GM18870 (cell line): Measurements from ENCODE around the gene UTS2R.
"Not testable (repeated sequence)": the region's sequence is repeated elsewhere in the genome, so short reads cannot be mapped to it uniquely, and the experiment has no call there.

ENCODE experiments used
- ATAC-seq: cut with Tn5 transposase; IDR thresholded peaks from one replicate; pipeline ENCODE4 v1.9.1; 2021; ENCODE audit warnings: moderate library complexity; ENCODE audit not compliant: unreplicated experiment

The UTS2R gene

DNA sequence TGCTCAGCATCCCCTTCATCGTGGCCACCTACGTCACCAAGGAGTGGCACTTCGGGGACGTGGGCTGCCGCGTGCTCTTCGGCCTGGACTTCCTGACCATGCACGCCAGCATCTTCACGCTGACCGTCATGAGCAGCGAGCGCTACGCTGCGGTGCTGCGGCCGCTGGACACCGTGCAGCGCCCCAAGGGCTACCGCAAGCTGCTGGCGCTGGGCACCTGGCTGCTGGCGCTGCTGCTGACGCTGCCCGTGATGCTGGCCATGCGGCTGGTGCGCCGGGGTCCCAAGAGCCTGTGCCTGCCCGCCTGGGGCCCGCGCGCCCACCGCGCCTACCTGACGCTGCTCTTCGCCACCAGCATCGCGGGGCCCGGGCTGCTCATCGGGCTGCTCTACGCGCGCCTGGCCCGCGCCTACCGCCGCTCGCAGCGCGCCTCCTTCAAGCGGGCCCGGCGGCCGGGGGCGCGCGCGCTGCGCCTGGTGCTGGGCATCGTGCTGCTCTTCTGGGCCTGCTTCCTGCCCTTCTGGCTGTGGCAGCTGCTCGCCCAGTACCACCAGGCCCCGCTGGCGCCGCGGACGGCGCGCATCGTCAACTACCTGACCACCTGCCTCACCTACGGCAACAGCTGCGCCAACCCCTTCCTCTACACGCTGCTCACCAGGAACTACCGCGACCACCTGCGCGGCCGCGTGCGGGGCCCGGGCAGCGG, 3.2 kb downstream of the UTS2R start:
- no peak for ATAC-seq

DNA sequence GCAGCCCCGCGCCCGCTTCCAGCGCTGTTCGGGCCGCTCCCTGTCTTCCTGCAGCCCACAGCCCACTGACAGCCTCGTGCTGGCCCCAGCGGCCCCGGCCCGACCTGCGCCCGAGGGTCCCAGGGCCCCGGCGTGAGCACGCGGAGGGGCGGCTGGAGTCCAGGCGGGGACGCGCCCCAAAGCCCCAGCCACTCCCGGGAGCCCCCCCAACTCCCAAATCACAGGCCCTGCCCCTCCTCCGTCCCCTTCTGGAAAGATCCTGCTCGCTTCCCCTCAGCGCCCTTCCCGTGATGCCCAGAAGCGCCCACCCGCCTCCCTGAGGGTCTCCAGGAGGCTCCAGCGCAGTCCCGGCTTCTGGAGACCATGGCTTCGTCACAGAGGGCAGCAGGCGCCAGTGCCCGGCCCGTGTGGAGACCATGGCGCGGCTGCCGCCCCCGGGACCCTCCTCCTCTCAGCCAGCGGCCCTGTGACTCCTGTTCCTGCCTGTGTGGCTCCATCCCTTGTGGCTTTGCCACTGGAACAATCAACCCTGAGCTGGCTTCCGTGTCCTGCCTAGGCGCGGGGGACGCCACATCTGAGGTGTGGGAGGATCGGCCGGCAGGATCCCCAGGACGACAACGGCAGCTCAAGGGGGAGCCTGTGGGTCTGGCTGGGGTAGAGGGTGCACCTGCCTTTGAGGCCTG, 3.9 kb downstream of the UTS2R start:
- ATAC-seq = no peak

DNA sequence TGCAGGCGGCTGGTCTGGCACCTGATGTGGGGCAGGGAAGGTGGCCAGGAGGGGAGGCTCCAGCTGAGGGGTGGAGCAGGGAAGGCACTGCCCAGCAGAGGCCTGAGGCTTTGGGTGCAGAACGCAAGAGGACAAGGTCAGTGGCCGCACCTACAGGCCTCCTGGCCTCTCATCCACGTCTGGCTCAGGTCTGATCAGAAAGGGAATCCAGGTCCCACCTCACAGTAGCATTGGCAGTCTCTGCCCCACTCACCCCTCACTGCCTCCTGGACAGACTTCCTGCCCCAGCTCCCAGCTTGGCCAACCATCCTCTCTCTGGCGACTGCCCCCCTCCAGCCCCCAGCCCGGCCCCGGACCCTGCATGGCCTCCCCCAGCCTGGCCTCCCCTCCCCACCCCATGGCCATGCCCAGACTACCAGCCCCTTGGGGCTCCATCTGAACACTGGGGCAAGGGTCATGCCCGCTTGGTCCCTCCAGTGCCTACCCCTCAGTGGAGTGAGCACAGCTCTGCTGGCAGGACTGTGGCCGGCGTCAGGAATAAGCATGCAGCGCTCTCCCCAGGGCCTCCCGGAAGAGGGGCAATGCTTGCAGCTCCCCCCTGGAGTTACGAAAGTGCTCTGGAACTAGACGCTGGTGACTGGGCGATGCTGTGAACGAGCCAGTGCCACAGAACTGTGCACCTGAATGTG, 4.6 kb downstream of the UTS2R start:
- no peak for ATAC-seq

DNA sequence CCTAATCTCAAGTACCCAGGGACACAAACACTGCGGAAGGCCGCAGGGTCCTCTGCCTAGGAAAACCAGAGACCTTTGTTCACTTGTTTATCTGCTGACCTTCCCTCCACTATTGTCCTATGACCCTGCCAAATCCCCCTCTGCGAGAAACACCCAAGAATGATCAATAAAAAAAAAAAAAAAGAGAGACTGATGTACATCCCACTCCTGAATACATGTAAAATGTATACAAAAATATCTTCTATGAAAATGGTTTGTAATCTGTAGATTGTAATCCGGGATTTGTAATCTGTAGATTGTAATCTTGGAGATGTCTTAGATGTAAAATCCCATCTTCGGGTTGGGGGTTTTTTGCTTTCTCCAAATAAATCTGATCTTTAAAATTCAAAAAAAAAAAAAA, 5.7 kb downstream of the UTS2R start:
- ATAC-seq = not testable (repeated sequence)

DNA sequence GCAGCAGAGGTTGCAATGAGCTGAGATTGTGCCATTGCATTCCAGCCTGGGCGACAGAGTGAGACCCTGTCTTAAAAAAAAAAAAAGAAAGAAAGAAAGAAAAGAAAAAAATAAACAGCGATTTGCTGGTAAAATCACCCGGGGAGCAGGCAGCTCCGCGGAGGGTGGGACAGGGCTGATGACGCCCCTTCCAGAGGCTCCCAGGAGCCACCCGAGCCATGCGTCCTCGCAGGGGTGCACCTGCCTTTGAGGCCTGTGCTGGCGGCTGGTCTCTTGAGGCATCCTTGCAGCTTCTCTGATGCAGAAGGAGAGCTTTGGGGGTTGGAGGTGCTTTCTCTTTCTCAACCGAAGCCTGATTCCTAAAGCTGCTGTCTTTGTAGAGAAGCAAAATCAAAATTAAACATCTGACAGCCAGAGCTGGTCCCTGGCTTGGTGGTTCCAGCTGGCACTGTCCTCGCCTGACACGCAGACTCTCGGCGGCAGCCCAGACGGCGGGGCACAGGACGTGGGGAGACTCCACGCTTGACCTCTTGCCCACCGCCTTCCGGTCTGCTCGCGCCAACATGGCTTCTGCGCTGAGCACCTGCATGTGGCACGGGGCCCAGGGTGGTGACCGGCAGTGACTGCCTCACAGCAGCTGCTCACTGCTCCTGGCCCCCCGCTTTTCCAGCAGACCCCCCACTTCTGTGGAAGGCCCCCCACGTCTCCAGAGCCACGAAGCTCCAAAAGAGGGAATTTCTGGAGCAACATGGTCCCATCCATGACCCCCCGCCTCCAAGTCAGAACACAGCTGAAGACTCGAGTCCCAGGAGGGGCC, 6.6 kb downstream of the UTS2R start:
- ATAC-seq = no peak

DNA sequence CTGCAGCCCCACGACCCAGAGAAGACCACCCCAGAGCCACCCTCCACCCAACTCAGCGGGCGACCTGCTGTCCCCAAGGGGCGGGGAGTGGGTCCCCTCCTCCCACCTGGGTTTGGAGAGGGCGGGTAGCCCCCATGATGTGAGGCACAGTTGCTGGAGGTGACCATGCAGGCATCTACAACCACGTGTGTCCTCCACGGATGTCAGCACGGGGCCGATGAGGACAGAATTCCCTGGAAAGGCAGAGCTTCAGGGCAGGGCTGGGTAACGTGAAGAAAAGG, 7.1 kb downstream of the UTS2R start:
- no peak for ATAC-seq

DNA sequence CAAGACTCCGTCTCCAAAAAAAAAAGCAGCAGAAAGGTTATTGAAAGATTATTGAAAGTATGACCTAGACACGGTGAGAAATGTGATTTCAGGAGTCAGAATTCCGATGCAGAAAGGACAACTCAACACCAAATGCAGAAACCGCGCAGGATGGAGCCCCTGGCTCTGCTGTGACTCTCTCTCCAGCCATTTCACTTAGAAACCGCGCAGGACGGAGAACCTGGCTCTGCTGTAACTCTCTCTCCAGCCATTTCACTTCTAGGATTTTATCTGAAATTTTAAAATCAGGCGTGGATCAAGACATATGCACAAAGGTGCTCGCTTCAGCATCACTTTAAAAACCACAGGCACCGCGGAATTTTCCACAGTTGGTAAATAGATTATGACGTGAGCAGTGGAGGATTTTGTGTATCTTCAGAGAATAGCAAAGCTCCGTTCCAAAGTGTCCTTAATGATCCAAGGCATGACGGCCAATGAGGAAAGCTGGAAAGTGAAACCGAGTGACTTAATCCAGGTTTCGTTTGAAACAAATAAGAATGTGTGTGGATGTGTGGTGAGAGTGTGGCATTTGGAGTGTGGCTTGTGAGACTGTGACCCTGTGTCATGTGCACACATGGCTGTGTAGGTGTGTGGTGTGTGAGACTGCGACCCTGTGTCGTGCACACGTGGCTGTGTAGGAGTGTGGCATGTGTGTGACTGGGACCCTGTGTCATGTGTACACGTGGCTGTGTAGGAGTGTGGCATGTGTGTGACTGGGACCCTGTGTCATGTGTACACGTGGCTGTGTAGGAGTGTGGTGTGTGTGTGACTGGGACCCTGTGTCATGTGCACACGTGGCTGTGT, 9.5 kb downstream of the UTS2R start:
- no peak for ATAC-seq

DNA sequence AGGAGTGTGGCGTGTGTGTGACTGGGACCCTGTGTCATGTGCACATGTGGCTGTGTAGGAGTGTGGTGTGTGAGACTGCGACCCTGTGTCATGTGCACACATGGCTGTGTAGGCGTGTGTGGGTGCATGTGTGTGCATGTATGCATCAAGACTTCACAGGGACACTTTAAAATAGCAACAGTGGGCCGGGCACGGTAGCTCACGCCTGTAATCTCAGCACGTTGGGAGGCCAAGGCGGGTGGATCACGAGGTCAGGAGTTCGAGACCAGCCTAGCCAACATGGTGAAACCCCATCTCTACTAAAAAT, 10.1 kb downstream of the UTS2R start:
- not testable (repeated sequence) for ATAC-seq

DNA sequence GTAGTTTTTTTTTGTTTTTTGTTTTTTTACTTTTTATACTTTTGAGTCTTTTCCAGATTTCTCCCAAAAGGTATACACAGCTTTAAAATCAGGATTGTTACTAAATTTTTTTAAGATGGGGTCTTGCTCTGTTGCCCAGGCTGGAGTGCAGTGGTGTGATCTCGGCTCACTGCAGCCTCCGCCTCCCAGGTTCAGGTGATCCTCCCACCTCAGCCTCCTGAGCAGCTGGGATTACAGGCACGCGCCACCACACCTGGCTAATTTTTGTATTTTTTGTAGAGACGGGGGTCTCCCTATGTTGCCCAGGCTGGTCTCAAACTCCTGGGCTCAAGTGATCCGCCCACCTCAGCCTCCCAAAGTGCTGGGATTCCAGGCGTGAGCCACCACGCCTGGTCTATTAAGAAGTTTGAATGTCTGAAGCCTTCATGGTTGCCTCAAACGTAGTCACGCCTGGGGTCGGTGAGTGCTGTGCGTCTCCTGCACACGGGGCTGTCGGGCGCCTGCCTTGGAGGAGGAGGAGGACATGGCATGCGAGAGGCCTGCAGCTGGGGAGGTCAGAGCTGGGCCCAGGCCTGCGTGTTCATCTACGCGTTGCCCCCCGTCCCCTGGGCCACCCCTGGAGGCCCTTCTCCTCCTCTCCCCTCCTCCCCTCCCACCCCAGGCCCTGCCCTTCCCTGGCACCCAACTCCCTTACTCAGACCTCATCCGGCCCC, 10.8 kb downstream of the UTS2R start:
- not testable (repeated sequence) for ATAC-seq

DNA sequence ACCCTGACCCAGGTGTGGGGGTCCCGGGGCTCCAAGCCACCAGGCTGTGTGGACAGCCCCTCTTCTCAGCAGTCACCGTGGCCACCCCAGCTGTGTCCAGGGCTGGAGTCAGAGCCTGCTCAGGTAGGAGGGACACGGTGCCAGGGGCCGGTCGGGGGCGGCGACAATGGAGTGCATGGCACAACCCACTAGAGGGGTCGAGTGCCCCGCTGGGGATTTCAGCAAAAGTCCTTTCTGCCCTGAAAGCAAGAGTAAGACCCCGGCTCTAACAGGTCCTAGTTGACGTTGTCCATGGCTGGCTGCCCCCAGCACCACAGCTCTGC, 11.3 kb downstream of the UTS2R start:
- ATAC-seq = no peak

DNA sequence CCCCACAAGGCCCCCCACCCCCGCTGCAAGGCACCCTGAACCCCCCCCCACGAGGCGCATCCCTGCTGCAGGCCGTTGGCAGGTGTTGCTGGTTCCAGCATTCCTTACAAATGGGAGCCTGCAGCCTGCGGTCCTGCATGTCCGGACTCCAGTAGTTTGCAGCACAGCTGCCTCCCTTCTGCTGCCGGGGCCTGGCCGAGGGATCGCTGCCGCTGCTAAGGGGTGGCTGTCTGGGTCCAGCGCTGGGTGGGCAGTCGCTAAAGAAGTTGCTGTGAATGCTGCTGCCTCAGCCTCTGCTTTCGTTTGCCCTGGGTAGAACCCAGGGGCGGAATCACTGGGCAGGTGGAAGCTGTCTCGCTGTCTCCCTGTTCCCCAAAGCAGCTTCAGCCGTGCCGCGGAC, 11.8 kb downstream of the UTS2R start:
- ATAC-seq = no peak

DNA sequence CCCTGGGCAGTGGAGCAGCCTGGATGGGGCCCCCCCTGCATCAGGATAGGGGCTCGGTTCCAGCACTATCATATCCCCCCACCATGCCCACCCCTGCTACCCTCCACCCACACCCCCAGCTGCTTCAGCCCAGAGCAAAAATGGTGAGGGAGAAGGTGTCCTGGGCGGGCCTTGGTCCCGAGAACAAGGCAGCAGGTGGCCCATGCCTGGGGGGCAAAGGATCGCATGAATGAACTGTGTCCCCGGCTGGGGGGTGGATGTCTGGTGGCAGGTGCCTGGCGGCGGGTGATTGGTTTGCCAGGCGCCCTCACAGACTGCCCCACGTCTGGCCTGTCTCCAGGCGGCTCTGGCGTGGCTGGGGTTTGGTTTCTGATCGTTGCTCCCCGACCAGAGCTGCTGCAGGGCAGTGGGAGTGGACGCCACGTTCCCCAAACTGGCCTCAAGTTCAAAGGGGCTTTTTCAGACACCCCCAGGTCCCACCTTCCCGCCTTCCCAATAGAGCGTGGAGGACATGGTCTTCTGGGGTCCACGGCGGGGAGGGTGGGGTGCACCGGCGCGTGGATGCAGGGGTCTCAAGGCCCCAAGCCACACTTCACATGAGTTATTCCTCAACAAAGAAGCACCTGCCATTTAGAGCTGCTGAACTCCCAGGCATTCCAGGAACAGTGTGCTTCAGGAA, 12.6 kb downstream of the UTS2R start:
- ATAC-seq = no peak

DNA sequence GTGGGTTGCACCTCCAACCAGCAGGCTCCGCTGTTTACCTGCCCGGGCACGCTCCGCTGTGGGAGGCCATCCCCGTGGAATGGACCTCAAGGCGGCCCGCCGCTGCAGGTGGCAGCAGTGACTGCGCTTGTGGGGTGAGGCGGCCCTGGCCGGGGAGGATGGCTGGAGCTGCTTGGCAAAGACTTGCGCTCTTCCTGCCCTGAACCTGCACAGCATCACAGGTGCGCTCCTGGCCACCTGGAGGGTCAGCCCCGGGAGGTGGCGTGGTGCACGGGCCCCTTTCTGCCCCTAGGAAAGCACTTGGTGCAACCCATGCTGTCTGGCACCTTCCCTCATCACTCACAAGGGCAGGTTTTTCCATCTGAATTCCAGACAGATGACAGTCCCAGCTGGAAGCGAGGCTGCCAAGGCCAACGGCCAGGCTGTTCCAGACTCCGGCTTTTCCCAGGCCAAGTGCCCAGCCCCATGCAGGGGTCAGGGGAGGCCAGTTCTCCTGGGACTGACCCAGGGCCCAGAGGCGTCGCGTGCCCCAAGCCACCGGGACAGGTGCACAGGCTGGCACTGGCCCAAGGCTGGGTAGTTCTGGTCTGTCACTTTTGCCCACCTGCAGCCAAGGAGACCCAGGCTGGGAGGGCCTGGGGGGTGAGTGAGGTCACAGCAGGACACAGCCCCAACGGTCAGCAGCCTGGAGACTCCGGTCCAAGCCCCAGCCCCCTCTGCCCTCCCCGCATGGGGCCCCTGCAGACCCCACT, 13.3 kb downstream of the UTS2R start:
- no peak for ATAC-seq

DNA sequence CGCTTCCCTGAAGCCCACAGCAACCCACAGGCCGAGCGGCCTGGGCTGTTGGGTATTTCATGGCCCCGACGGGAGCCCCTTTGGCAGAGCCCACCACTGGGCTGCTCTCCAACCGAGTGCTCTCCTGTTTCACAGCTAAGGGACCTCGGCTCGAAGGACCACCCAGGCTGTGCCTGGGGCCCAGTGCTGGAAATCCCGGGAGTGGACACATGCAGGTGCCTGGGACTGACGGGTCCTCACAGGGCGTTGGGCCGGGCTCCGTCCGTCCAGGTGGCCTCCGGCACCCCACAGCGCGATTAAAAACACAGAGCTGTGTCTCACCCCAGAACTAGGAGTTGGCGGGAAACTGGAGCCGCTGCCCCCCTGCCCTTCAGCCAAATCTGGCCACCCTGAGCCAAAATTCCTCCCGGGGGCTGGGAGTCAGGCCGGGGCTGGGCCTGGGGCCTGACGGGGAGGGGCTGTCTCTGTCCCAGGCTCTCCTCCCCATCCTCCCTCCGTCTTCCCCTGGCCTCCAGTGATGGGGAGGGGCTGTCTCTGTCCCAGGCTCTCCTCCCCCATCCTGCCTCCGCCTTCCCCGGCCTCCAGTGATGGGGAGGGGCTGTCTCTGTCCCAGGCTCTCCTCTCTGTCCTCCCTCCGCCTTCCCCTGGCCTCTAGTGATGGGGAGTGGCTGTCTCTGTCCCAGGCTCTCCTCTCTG, 14.1 kb downstream of the UTS2R start:
- ATAC-seq = no peak

DNA sequence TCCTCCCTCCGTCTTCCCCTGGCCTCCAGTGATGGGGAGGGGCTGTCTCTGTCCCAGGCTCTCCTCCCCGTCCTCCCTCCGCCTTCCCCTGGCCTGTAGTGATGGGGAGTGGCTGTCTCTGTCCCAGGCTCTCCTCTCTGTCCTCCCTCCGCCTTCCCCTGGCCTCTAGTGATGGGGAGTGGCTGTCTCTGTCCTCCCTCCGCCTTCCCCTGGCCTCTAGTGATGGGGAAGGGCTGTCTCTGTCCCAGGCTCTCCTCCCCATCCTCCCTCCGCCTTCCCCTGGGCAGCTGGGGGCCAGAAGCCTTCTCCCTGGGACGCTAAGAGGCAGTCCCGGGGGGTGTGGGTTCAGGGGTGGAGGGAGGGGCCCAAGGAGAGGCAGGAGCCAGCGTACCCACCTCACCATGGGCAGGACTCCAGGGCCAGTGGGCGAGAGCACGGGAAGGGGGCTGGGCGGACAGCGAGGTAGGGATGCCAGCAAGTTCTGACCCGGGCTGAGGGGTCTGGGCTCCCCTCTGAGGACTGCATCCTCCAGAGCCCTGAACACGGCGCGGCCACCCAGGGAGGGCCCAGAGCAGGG, 14.8 kb downstream of the UTS2R start:
- no peak for ATAC-seq

DNA sequence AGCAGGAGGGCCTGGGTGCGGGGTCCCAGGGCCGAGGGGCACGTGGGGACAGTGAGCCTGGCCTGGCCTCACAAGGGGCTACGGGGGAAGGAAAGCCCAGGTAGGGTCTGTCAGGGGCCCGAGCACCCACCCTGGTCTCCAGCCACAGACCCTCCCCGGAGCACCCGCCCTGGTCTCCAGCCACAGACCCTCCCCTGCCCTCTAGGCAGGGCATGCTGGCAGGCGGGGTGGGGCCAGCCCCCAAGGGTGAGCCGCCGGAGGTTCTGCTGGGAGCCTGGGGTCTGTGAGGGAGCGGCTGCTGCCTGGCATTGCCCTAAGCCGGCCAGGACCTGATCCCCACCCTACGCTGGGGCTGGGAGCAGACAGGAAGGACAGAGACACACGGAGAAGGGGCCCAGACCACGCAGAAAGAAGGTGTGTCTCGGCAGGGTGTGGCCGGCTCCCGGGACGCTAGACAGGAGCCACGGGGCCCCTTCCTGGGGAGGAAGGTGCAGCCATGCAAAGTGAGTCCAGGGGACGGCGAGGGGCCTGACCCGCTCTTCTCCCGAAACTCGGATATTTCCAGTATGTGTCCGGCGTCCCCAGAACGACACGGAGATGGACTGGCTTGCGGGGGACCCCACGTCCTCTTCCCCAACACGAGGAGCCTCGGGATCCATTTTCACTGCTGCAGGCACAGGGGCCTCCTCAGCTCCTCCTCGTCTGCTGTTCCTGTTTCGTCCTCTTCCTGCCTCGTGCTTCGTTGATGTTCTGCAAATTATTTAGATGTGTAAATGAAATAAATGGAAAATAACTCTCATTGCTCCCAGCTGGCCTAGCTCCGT, 15.5 kb downstream of the UTS2R start:
- ATAC-seq = no peak

DNA sequence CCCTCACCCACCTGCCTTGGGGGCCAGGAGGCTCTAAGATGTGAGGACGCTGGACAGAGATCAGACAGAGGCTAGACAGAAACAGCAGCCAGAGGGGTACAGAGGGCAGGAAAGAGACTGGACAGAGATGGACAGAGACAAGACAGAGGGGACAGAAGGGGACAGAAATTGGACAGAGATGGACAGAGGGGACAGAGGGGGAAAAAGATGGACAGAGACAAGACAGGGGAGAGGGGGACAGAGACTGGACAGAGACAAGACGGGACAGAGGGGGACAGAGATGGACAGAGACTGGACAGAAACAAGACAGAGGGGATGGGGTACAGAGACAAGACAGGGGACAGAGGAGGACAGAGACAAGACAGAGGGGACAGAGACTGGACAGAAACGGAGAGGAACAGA, 16.1 kb downstream of the UTS2R start:
- no peak for ATAC-seq
